MM.1S (cell line): ENCODE measurements around the gene BEGAIN.

Experiments used
- DNase-seq: peaks from one replicate; pipeline ENCODE4 v3.0.0-alpha.2; 2015
- H2AFZ ChIP-seq: fragments of 300-600 bp; sonication (generic); 2 replicates; pipeline ENCODE4 v1.6.0; 2016; ENCODE audit warnings: antibody characterized with exemption, low read length
- H3F3A ChIP-seq: fragments of 300-600 bp; sonication (generic); 2 replicates; pipeline ENCODE4 v1.6.1; 2016; ENCODE audit warnings: mild to moderate bottlenecking, antibody characterized with exemption, low read length, moderate library complexity, mixed read lengths; ENCODE audit not compliant: insufficient read depth
- H3K27ac ChIP-seq: fragments of 300-600 bp; sonication (generic); 2 replicates; pipeline ENCODE4 v1.5.1; 2016; ENCODE audit warnings: mild to moderate bottlenecking, low read length
- H3K27me3 ChIP-seq: fragments of 300-600 bp; sonication (generic); replicated peaks from 2 replicates; pipeline ENCODE4 v1.6.0; 2016; ENCODE audit warnings: low read length; ENCODE audit not compliant: insufficient read depth
- H3K36me3 ChIP-seq: fragments of 300-600 bp; sonication (generic); replicated peaks from 2 replicates; pipeline ENCODE4 v1.6.1; 2016; ENCODE audit warnings: mild to moderate bottlenecking, low read length, mixed read lengths; ENCODE audit not compliant: insufficient read depth
- H3K4me1 ChIP-seq: fragments of 300-600 bp; sonication (generic); 2 replicates; pipeline ENCODE4 v1.6.1; 2016; ENCODE audit warnings: low read length, mixed read lengths
- H3K4me2 ChIP-seq: fragments of 300-600 bp; sonication (generic); 2 replicates; pipeline ENCODE4 v1.6.0; 2016; ENCODE audit warnings: low read depth, low read length
- H3K4me3 ChIP-seq: fragments of 300-600 bp; sonication (generic); 2 replicates; pipeline ENCODE4 v1.5.1; 2016; ENCODE audit warnings: low read length, mixed read lengths
- H3K79me2 ChIP-seq: fragments of 300-600 bp; sonication (generic); 2 replicates; pipeline ENCODE4 v1.6.1; 2016; ENCODE audit warnings: mixed run types, low read length, mixed read lengths
- H3K9ac ChIP-seq: fragments of 300-600 bp; sonication (generic); 2 replicates; pipeline ENCODE4 v1.6.1; 2016; ENCODE audit warnings: low read length, mixed read lengths
- H3K9me2 ChIP-seq: fragments of 300-600 bp; sonication (generic); replicated peaks from 2 replicates; pipeline ENCODE4 v1.6.1; 2016; ENCODE audit warnings: mild to moderate bottlenecking, low read length, mixed read lengths; ENCODE audit not compliant: insufficient read depth
- H3K9me3 ChIP-seq: fragments of 300-600 bp; sonication (generic); replicated peaks from 2 replicates; pipeline ENCODE4 v1.6.1; 2016; ENCODE audit warnings: mild to moderate bottlenecking, low read length, mixed read lengths; ENCODE audit not compliant: insufficient read depth
- H4K20me1 ChIP-seq: fragments of 300-600 bp; sonication (generic); 2 replicates; pipeline ENCODE4 v1.6.1; 2016; ENCODE audit warnings: mild to moderate bottlenecking, low read length, moderate library complexity, mixed read lengths; ENCODE audit not compliant: insufficient read depth
- EZH2 ChIP-seq: fragments of 300-600 bp; sonication (generic); optimal IDR thresholded peaks from 2 replicates; pipeline ENCODE3; 2017; ENCODE audit warnings: low read depth, mild to moderate bottlenecking, antibody characterized with exemption, low read length, mixed read lengths
- EZH2phosphoT487 ChIP-seq: fragments of 300-600 bp; sonication (generic); IDR thresholded peaks from 2 replicates; pipeline ENCODE4 v1.6.1; 2018; ENCODE audit warnings: antibody characterized with exemption, low read length
- TF ChIP-seq, protein P1 (sequence below): fragments of 300-600 bp; sonication (generic); IDR thresholded peaks from 2 replicates; pipeline ENCODE4 v1.5.1; 2016; ENCODE audit warnings: antibody characterized with exemption, low read length, mixed read lengths

BEGAIN gene

DNA sequence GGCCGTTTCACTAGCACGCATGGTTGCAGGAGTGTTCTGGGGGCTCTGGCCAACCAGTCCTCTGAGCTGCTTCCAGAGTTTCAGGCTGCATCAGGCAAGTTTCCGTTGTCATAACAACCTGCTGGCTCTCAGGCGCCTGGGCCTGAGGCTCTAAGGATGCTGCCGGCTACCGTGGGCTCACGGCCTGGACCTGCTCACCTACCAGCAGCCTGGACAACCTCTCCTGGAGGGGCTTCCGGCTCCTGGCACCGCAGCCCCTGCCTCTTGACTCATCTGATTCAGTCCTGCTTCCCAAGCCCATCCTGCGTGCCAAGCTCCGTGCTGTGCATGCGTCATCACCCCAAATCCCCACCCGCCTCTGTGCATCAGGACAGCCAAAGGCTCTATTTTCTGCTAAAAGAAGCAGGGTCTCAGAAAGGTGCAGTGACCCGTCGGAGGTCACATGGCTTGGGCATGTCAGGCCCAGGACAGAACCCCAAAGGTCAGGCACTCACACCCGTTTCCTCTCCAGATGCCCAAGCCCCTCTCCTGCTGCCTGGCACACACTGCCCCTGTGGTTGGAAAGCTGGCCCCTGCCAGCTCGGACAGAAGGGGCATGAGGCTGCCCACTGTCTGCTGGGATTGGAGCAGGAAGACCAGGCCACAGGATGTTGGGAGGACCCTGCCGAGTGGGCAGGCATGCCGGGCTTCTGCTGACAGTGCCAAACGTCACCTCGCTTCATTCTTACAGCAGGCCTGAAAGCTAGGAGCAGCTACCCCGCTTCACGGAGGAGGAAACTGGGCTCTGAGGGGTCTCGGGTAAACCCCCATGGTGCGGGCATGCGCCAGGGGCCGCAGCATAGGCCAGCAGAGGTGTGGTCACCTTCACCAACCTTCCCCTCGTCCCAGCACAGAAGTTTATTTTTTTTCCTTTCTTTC, 5.7 kb downstream of the BEGAIN start:
- Histone ChIP-seq H3K4me3 (no peak overlapping the region), H3K27me3 (peaks cover 17% of the 10 kb centered on the region), H2AFZ (no peak overlapping the region), H4K20me1 (no peaks in the 10 kb centered on the region), H3K79me2 (no peaks in the 10 kb centered on the region), H3K9me3 (no peaks in the 10 kb centered on the region), H3K4me1 (no peaks in the 10 kb centered on the region), H3K4me2 (no peak overlapping the region), H3K27ac (no peak overlapping the region), H3K9ac (no peak overlapping the region), H3K36me3 (no peaks in the 10 kb centered on the region), H3K9me2 (no peaks in the 10 kb centered on the region), H3F3A (no peaks in the 10 kb centered on the region)
- no peak for TF ChIP-seq EZH2
- TF ChIP-seq EZH2phosphoT487 = no peak
- TF ChIP-seq, protein P1, sequence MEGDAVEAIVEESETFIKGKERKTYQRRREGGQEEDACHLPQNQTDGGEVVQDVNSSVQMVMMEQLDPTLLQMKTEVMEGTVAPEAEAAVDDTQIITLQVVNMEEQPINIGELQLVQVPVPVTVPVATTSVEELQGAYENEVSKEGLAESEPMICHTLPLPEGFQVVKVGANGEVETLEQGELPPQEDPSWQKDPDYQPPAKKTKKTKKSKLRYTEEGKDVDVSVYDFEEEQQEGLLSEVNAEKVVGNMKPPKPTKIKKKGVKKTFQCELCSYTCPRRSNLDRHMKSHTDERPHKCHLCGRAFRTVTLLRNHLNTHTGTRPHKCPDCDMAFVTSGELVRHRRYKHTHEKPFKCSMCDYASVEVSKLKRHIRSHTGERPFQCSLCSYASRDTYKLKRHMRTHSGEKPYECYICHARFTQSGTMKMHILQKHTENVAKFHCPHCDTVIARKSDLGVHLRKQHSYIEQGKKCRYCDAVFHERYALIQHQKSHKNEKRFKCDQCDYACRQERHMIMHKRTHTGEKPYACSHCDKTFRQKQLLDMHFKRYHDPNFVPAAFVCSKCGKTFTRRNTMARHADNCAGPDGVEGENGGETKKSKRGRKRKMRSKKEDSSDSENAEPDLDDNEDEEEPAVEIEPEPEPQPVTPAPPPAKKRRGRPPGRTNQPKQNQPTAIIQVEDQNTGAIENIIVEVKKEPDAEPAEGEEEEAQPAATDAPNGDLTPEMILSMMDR = no peak
- DNase-seq = no peak

DNA sequence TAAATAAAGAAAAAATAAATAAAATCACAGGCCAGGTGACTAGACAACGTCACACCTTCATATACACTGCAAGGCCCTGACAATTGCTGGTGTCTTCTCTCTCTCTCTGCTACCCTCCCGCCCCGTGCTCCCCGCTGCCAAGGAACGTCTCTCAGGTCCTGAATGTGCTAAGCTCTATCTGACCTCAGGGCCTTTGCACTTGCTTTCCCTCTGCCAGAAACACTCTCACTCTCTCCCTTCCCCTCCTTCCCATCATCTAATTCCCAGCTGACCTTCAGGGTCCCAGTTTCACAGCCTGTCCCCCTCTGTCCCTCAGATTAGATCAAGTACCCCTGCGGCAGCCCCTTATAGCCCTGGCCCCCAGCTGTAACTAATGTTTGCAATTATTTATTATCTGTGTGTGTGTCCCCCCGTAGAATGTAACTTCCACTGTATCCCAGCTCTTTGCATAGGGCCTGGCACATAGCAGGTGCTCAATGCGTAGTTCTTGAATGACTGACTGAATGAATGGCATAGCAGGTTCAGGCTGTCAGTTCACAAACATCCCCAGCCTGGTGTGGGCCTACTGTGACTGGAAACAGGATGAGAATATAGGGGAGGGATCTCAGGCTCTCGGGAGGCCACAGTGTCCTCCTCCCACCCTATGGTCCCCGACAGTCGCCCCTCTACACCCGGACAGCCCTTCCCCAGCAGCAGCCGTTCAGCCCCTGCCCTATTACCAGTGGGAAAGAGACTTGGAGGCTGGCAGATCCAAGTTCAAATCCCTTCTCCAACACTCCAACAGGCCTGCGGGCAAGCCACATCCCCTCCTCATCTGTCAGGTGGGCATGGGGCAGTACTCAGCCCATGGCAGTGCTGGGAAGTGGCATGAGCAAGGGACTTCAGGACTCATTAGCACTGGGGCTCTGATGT, 6.6 kb downstream of the BEGAIN start:
- Histone ChIP-seq H3K9me3 (no peaks in the 10 kb centered on the region), H3K27me3 (peaks cover 20% of the 10 kb centered on the region), H3F3A (no peaks in the 10 kb centered on the region), H3K9me2 (no peaks in the 10 kb centered on the region), H3K4me3 (no peak overlapping the region), H3K36me3 (no peaks in the 10 kb centered on the region), H3K27ac (no peak overlapping the region), H4K20me1 (no peaks in the 10 kb centered on the region), H3K79me2 (no peaks in the 10 kb centered on the region), H3K4me2 (no peak overlapping the region), H3K4me1 (no peaks in the 10 kb centered on the region), H3K9ac (no peak overlapping the region), H2AFZ (no peak overlapping the region)
- TF ChIP-seq, protein P1 = no peak
- TF ChIP-seq EZH2 = no peak
- no peak for TF ChIP-seq EZH2phosphoT487
- DNase-seq = no peak

DNA sequence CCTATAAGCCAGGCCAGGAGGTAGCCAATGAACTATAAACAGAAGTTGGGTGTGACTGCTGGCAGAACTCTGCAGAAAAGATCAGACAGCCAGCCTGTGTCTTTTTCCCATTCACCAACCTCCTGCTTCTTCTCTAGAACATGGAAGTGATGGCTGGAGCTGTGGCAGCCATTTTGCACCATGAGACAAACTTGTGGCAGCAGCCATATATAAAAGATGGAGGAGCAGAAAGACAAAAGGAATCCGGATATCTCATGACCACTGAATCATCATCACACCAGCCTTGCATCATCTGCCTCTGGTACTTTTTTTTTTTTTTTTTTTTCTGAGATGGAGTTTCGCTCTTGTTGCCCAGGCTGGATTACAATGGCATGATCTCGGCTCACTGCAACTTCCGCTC, 8.7 kb downstream of the BEGAIN start:
- DNase-seq = no peak
- H3K4me3 ChIP-seq = no peak overlapping the region
- no peak for TF ChIP-seq EZH2phosphoT487
- TF ChIP-seq, protein P1 = no peak
- TF ChIP-seq EZH2 = no peak
- no peak overlapping the region for H2AFZ ChIP-seq
- H3K4me1 ChIP-seq = no peaks in the 10 kb centered on the region
- H3K27ac ChIP-seq = no peak overlapping the region
- H3F3A ChIP-seq = no peaks in the 10 kb centered on the region
- no peaks in the 10 kb centered on the region for H3K36me3 ChIP-seq
- no peaks in the 10 kb centered on the region for H3K79me2 ChIP-seq
- H4K20me1 ChIP-seq = no peaks in the 10 kb centered on the region
- H3K4me2 ChIP-seq = no peak overlapping the region
- H3K27me3 ChIP-seq = peaks cover 37% of the 10 kb centered on the region
- no peaks in the 10 kb centered on the region for H3K9me3 ChIP-seq
- H3K9me2 ChIP-seq = no peaks in the 10 kb centered on the region
- no peak overlapping the region for H3K9ac ChIP-seq
